ENCODE data around the gene RALY. TPM values are rescaled to one million over a fixed set of nuclear protein-coding genes. Genes with fewer than 3 reads are reported as not detected.

Gene RALY
- total RNA-seq, 1 experiment from 2014 or later: 119 TPM

DNA sequence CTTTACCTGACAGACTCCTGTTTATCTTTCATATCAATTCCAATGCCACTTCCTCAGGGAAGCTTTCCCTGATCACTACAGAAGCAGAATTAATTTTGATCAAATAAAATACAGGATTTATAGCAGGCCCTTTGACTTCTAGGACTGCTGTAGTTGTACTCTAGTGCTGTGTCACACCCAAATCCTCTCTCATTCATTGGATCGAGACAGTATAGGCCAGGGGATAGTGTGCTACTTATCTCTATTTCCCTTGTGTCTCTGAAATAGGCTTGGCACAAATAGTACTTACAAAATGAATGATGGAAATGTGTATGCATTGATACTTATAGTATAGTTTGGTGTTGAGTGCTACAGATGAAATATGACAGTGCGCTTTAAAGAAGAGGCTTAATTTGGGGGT, 19.8 kb downstream of the RALY start:
- H3K27me3 ChIP-seq (ENCODE audit: insufficient read depth, low read length): no peaks in the 10 kb centered on the region
- no peaks in the 10 kb centered on the region for H3K9me3 ChIP-seq (ENCODE audit: control insufficient read depth in 1 of 2, insufficient read depth in 1 of 2, low read depth in 1 of 2, low read length in 2 of 2)
- TF ChIP-seq ZFX (IDR thresholded peaks at IDR 0.05) (no peak), ZNF274 (IDR thresholded peaks at IDR 0.05; ENCODE audit: low read depth, low read length) (no peak), YY1 (IDR thresholded peaks at IDR 0.05; ENCODE audit: extremely low read depth, insufficient replicate concordance, low read depth, low read length) (no peak), CEBPB (IDR thresholded peaks at IDR 0.05; ENCODE audit: low read depth) (no peak), SIN3A (IDR thresholded peaks at IDR 0.05; ENCODE audit: low read depth) (no peak), SP1 (IDR thresholded peaks at IDR 0.05; ENCODE audit: low read depth) (no peak), POLR2AphosphoS5 (IDR thresholded peaks at IDR 0.05; ENCODE audit: low read depth, low read length) (no peak), JUND (IDR thresholded peaks at IDR 0.05) (no peak), RAD21 (IDR thresholded peaks at IDR 0.05; ENCODE audit: low read depth) (no peak), EGR1 (IDR thresholded peaks at IDR 0.05; ENCODE audit: low read depth) (no peak)
- TF ChIP-seq, protein P1, sequence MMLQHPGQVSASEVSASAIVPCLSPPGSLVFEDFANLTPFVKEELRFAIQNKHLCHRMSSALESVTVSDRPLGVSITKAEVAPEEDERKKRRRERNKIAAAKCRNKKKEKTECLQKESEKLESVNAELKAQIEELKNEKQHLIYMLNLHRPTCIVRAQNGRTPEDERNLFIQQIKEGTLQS (IDR thresholded peaks at IDR 0.05): no peak
- TF ChIP-seq, protein P2, sequence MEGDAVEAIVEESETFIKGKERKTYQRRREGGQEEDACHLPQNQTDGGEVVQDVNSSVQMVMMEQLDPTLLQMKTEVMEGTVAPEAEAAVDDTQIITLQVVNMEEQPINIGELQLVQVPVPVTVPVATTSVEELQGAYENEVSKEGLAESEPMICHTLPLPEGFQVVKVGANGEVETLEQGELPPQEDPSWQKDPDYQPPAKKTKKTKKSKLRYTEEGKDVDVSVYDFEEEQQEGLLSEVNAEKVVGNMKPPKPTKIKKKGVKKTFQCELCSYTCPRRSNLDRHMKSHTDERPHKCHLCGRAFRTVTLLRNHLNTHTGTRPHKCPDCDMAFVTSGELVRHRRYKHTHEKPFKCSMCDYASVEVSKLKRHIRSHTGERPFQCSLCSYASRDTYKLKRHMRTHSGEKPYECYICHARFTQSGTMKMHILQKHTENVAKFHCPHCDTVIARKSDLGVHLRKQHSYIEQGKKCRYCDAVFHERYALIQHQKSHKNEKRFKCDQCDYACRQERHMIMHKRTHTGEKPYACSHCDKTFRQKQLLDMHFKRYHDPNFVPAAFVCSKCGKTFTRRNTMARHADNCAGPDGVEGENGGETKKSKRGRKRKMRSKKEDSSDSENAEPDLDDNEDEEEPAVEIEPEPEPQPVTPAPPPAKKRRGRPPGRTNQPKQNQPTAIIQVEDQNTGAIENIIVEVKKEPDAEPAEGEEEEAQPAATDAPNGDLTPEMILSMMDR (IDR thresholded peaks at IDR 0.05 in 2 of 3, conservative IDR thresholded peaks at IDR 0.05 in 1 of 3; ENCODE audit: borderline replicate concordance in 1 of 3, insufficient read depth in 1 of 3, low read depth in 2 of 3, low read length in 2 of 3): no peak
- TF ChIP-seq, protein P3, sequence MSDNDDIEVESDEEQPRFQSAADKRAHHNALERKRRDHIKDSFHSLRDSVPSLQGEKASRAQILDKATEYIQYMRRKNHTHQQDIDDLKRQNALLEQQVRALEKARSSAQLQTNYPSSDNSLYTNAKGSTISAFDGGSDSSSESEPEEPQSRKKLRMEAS (IDR thresholded peaks at IDR 0.05): no peak
- H3K27ac ChIP-seq (ENCODE audit: low read depth, low read length): no peak overlapping the region
- ChIA-PET CTCF (interaction anchor here (1.4 kb wide), 1 partner anchor 9 kb away, joined by 5 read pairs; no protein-coding TSS in a partner anchor), POLR2A (interaction anchor here (1.4 kb wide), 1 partner anchor 12 kb away, joined by 4 read pairs; no protein-coding TSS in a partner anchor), RAD21 (ENCODE audit: low non-redundant PET in 1 of 2, low total read pairs in 2 of 2, uncharacterized antibody in 2 of 2, unreplicated experiment in 2 of 2) (no interaction called here)
- H3K4me1 ChIP-seq (ENCODE audit: control insufficient read depth in 1 of 2, insufficient read depth in 2 of 2, low read length in 2 of 2): no peaks in the 10 kb centered on the region
- H3K4me3 ChIP-seq (replicated peaks in 1 of 2; ENCODE audit: low read depth in 1 of 2, low read length in 2 of 2): no peak overlapping the region
- H3K4me2 ChIP-seq (ENCODE audit: low read length): no peak overlapping the region
- peaks cover 99% of the 10 kb centered on the region for H3K79me2 ChIP-seq (ENCODE audit: insufficient read depth, low read length)
- DNase-seq (ENCODE audit: low read depth, low spot score) (no peak), ATAC-seq (no peak)
- no peak overlapping the region for H2AFZ ChIP-seq (ENCODE audit: low read depth, low read length, poor library complexity, severe bottlenecking)
- no peaks in the 10 kb centered on the region for H3K36me3 ChIP-seq (ENCODE audit: control insufficient read depth in 1 of 2, insufficient read depth in 2 of 2, low read length in 2 of 2)
- BruUV-seq (replicated peaks): no TSS peak
- no peaks in the 10 kb centered on the region for H3K9me2 ChIP-seq (ENCODE audit: insufficient read depth)
- peaks cover 15% of the 10 kb centered on the region for H4K20me1 ChIP-seq (ENCODE audit: insufficient read depth)
- intact Hi-C loops (cut with micrococcal nuclease): no loop called here
- no peak overlapping the region for H3K9ac ChIP-seq (ENCODE audit: low read length)

All from HCT116 (cell line).